Germinal center (tissue), 1 donor: Measurements from ENCODE around the gene SURF4.
"Not testable (repeated sequence)": the region's sequence is repeated elsewhere in the genome, so short reads cannot be mapped to it uniquely, and the experiment has no call there.

Experiments
- DNase-seq: peaks from one replicate; pipeline ENCODE4 v3.0.0; 2012; ENCODE audit warnings: mixed read lengths, low spot score

SURF4 gene

DNA sequence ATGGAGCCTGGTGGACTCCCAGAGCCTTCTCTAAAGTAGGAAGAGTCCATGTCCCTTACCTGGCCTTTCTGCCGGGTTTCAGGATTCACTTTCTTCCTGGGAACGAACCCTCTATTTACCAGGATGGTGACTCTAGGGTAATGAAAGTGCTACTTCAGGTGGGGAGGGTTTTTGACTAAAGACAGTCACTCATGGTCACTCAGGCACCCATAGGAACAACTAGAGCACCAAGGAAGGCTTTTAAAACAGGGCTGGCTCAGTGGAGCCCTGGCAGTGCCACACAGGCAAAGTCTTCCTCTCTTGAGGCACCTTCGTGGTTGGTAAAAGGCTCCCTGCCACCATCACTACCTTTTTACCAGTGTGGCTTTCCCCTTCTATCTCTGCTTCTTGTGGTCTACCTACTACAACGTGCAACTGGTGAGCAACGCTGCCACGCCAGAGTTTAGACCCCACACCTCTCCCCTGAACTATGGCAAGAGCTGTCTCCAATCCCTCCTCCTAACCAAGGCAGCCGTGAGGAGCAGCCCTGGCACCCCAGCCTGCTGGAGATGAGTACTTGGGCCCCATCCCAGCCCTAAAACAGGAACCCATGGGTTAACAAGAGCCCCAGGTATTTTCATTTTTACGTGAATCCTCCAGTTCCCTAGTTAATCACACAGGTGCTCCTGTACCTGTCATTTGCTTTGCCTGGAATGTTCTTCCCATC, 23.1 kb downstream of the SURF4 start:
- no peak for DNase-seq

DNA sequence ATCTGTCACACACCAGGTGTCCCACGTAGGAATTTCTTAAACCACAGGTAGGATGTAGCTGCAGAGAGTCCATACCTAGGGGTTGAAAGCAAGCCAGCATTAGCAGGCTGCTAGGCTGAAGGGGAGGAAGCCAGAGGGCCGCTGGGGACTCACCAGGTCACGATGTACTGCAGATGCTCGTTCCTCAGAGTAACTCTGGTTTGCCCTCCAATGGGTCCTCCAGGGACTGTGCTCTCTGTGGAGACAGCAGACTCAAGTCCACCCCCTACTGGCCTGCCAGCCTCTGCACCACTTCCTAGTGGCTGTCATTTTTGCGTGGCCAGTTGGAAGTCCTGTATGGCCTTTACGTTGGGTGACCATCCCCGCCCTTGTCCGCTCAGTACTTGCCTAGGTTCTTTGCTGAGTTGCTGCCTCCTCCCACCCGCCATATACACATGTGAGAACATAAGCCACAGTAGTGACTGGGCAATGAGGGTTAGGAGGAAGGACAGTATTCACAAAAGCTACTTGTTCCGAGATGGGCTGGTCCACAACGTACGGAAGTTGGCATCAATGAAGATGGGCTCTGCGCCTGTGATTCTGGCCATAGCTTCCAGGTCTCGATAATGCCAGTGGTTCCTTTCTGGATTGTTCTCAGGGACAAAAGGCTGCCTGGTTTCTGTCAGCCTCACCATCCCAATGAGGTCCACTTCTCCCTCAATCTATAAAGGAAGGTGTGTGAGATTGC, 23.8 kb downstream of the SURF4 start:
- DNase-seq: peak; percentile 42

DNA sequence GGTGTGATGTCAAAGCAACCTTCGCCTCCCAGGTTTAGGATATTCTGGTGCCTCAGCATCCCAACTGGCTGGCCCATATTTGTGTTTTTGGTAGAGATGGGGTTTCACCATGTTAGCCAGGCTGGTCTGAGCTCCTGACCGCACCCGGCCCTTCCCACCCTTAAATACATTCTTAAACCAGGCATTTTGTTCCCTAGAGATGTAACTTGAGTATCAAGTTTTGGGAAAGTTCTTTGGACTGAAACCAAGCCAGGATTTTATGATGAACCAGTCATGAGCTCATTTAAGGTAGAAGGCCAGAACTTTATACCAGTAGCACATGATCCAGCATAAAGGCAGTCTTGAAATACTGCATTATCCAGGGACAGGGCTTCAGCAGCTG, 24.3 kb downstream of the SURF4 start:
- no peak for DNase-seq

DNA sequence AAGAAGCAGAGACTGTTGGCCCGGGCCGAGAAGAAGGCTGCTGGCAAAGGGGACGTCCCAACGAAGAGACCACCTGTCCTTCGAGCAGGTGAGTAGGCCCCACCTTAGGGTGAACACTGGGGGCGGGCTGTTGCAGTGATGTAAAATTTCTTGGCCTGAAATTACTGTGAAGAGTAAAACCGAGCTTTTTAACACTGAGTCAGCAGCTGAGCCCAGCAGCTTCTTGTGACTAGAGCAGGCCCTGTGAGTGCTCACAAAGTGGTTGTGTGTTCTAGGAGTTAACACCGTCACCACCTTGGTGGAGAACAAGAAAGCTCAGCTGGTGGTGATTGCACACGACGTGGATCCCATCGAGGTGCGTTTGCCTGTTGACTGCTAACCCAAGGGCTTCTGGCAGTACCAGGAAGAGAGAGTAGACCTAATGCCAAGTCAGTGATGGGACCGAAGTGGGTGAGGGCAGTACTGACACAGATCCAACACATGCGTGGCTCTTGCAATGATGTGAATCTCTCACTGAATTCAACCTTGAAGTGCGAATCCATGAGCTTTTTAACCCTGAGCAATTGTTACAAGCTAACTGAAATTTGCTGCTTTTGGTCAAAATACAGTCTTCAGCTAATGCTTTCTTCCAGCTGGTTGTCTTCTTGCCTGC, 25.8 kb downstream of the SURF4 start:
- DNase-seq: no peak

DNA sequence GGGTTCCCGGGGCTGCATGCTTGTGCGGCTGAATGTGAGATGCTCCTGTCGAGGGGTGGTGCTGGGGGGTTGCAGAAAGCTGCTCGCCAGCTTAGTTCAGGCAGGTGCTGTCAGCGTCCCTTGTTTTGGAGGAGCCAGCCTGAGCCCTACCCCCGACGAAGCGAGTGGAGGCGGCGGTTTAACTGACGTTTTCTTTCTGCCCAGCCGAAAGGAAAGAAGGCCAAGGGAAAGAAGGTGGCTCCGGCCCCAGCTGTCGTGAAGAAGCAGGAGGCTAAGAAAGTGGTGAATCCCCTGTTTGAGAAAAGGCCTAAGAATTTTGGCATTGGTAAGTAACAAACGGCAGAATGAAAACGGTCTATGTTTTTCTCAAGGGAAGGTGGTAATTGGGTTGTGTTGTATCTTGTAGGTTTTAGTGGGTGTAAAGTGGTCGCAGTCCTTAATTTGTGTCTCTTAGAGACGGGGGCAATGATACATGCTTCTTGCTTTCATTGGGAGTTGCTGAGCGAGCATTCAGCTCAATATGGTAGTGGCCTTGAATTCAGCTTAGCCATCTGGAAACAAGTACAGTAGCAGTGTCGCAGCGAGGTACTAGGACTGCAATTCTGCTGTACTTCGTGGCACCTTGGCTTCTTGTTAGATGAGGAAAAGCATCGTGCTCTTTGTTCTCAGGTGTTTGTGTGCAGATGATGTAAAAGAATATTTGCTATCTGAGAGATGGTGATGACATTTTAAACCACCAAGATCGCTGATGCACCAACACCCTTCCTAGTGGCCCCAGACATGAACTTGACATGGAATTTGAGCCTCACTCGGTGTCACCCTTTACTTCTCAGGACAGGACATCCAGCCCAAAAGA, 26.9 kb downstream of the SURF4 start:
- DNase-seq: no peak

DNA sequence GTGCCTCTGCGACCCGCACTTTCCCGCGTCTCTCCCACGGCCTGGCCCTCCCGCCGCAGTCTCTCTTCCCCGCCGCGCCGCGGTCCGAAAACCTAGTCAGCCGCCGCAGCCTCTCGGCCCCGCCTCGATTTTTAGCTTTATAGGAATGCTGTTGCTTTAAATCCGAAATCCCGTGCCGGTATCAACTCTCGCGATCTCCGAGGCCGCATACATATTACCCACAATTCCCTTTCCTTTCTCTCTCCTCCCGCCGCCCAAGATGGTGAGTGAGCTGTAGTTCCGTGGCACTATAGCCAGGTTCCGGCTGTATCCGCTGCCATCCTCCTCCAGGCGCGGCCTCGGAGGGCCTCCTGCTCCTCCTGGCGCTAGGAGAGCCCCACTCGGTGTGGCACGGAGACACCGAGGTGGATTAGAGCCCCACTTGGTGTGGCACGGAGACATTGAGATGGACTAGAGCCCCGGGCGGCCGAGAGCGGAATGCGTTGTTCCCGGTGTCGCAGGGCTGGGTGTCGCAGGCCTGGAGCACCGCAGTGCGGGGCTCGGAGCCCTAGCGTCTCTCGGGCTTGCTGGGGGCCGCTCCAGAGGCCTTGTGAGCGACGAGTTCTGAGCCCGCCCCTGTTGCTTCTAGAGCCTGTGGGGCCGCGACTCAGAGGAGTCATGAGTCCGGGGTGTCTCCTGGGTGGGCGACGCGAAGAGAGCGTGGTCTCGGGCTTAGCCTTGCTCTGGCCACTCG, 27.7 kb downstream of the SURF4 start, which contains the start of the genes MED22 and RPL7A:
TSS of gene MED22 (minus strand) at position 147 of the 733 bp plus-strand sequence. CDS start 1,469 bp downstream, outside the sequence.
TSS of gene RPL7A (plus strand) at position 234 of the 733 bp plus-strand sequence. CDS start at position 260, 26 bp downstream.
- peak; percentile 90 for DNase-seq

DNA sequence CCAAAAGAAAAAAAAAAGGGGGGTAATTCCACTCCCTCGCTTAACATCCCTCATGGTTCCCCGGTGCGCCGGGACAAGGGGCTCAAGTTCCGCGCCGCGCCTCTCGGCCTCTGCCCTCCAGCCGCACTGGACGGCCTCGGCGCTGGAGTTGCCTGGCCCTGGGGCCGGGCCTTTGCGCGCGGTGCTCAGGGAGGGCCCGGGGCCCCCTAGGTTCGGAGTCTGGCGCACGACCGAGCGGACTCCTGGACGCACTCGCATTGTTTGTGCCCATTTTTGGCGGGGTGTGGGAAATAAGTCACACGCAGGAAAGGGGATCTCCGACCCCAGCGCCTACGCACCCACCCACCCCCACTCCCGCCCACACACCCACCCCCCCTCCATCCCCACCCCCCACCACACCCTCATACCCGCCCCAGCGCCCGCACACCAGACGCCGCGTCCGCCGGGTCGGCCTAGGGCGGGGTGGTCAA, 28.3 kb downstream of the SURF4 start:
- DNase-seq: peak; percentile 56

DNA sequence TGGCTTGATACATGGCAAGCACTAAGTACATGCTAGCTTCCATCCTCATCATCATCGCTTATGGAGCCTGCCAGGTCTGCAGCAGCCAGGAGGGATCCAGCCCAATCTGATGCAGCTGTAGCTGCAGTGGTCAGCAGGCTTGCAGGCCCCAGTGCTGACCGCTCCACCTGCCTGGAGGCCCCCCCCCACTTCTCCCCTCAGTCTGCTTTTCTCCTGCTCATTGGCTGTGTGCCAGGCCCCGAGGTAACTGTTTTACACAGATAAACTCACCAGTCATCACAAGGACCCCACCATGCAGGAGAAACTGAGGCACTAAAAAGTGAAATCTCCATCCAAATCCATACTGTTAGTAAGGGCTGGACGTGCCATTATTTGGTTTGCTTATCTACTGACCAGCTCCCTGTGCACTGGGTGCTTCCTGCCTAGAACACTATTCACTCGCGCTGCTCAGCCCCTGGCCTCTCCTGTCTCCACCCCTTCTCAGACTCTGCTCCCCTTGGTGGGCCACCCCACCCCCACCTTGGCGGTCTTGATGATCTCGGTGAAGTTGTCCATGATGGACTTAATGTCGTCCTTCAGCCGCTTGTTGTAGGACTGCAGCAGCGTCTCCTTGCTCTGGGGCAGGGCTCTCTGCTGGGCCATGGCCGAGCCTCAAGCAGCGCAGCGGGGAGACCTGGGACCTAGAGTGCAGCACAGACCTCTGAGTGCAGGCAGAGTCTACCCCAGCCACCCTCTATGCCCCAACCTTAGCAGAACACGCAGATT, 29.7 kb downstream of the SURF4 start:
- no peak for DNase-seq

DNA sequence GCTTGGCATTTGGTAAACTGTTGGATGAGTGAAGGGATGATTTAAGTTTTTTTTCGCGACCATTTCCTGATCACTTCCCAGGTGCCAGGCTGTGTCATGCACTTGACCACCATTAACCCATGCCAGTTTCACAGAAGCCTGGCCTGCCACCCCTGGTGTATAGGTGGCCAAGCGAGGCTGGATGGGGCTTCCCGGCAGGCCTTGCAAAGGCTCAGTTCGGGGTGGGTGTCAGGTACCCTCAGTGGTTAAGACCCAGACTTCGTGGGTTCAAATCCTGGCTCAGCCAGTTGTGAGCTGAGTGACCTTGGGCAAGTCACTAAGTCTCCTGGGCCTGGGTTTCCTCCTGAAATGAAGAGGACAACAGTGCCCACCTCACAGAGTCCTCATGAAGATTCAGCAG, 30.3 kb downstream of the SURF4 start:
- no peak for DNase-seq

DNA sequence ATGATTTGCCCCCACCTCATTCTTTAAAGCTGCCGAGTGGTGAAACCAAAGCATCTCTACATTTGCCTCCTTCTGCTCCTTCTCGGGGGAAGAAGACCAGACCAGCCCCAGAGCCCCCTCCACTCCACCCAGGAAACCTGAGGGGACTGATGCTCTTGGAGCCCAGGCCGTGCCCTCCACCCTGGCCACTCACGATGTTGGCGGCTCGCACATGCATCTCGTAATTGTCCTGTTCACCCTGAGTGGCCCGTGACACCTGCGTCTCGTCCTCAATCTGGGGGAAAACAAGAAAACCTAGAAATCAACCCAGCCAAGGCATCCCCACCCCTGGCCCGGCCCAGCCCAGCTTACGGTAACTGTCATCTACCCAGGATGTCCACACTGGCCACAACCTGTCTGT, 30.9 kb downstream of the SURF4 start:
- DNase-seq: no peak

DNA sequence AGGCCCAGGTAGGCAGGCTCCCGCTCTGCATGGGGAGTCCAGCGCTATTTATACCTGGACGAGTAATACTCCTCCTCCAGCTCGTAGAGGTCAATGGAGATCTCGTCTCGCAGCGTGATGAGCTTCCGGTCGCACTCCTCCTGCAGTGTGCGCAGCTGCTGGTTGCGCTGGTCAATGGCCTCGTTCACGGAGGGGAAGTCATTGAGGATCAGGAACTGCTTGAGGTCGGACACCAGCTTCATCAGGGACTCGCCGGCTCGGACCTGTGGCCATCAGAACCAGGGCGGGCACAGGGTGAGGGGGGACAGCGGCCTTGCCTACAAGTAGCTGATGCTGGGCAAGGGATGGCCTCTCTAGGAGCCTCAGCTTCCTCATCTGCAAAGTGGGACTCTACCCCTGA, 31.8 kb downstream of the SURF4 start:
- DNase-seq: no peak

DNA sequence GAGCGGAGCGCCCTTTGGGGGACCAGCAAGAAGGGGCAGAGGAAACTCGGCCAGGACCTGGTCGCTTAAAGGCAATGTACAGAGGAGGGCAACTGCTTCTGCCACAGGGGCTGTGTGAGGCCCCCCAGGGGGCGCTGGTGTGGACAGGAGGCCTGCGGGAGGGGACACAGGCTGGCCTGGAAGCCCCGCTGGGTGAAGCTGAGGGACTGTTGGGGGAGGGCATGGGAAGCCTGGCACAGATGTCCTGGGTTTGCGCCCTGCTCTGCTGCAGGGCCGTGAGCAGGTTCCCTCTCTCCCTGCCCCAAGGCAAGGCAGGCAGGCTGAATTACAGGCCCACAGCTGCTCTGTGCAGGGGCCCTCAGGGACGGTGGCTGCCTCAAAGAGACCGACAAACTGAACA, 33.3 kb downstream of the SURF4 start:
- DNase-seq: no peak

DNA sequence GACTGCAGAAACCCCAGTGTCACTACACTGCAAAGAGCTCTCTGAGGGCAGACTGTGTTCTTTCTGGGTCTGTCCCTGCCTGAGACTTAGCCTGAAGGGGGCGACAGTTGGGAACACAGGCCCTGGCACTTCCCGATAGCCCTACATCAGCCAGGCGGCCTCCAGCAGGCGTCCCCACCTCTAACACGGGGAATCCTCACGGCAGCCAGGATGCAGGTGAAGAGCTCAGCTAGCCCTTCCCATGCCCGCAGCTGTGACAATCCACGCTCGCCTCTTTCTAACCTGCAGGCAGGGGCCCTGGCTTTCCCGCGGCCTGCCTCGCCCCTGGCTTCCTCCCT, 33.8 kb downstream of the SURF4 start:
- DNase-seq: no peak

DNA sequence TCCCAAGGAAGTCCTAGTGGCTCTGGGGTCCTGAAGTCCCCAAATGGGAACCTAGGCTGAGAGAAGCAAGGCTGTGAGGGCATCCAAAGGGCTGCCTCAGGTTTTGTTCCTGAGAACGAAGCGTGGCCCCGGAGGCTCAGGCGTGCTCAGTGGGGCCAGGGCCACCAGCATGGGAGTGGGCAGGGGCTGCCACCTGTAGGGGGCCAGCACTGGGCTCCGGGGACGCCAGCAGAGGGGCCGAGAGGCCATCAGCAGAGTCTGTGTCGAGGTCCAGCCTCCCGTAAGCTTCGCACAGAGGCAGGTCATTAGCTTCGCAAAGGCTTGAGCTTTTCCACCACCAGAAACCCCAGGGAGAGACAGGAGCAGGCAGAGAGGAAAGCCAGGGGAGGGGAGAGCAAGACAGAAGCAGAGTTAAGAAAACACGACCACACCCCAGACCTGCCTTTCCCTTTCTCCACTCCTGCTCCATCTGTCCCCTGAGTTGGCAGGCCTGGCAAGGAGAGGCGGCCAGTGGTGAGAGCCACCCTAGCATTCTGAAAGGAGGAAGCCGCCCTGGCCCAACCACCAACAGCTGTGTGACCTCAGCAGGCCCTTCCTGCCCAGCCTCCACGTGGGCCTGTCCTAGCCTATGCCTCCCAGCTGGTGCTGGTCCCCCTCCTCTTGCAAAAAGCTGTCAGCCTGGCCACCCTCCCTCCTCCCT, 34.3 kb downstream of the SURF4 start:
- no peak for DNase-seq

DNA sequence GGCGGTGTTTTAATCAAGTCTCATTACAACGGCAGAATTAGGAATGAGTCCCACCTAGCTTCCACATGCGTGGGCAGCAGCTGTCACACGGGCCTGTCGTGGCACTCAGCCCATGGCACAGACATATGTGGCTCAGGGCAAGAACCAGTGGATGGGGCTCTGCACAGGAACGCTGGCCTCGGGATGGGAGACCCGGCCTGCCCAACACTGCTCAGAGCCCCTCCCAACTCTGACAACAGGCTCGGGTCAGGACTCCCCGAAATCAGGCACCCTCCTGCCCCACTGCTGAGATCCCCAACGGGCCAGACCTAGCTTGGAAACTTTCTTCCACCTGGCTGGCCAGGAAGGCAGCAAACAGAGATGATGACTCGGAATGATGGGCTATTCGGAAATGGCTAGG, 34.9 kb downstream of the SURF4 start:
- no peak for DNase-seq

DNA sequence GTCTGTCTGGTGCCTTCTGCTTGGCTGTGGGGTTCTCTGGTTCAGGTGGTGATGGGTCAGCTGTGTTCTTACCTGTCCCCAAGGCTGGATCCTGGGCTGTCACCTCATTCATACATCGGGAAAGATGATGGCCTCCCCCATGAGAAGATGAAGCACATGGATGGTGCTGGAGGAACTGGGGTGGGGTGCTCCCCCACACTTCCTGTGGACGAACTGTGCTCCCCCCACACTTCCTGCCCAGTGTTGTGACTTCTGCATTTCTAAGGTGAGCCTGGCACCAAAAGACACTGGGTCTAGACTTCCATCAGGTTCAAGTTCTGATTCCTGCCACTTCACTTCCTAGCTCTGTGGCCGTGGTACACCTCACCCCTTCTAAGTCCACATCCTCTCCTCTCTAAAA, 35.6 kb downstream of the SURF4 start:
- DNase-seq: no peak

DNA sequence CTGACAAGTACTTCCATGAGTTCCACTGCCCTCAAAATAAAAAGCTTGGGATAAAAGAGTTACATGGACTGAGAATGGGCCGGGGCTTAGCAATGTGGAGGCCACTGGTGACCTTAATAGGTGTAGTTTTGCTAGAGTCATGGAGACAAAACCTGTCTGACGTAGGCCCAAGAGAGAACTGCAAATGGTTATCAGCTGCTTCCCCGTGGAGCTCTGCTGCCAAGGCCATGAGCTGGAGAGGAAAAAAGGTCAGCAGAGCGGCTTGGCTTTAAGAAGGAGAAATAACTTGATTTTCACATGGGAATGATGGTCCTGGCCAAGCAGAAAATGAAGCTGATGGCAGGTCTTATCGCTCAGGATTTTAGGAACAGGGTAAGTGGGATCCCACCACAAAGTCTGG, 36.2 kb downstream of the SURF4 start:
- DNase-seq: no peak

DNA sequence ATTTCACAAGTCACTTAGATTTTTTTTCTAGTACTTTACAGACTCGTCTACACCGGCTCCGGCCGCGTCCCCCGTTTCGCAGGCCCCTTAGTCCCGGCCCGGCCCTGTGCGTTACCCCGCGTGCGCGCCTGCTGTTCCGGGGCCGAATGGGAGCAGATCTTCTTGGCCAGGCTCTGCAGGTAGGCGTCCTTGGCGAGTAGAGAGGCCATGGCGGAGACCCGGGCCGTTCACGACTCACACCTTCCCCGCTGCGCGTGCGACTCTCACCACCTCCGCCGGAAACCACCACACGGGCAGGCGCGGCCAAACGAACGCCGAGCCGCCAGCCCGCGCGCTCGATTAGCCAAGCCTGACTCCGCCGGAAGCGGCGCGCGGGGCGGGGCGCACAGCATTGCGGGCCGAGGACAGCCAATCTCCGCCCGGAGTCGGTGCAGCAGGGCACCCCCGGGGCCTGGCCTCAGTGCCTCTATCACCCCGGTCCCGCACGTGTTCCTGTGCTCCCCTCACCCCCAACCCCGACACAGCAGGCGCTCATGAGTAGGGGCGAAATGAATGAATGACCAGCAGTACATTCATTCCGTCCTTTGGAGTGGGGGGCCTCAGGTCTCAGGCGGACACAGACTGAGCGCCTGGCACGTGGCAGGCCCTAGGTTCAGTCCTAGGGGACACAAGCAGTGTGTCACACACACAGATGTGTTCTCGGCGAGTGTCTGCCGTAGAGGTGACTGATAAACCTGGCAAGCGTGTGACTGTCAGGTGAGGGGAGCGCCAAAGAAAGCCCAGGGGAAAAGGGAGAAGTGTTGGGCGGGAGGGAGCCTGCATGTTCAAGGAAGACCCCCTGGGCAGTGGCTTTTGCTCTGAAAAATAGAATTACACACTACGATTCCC, 39.7 kb downstream of the SURF4 start, which contains the start of gene SURF6:
TSS of gene SURF6 (minus strand) at position 265 of the 888 bp plus-strand sequence. CDS start at position 209, 56 bp downstream.
- DNase-seq: peak; percentile 89

DNA sequence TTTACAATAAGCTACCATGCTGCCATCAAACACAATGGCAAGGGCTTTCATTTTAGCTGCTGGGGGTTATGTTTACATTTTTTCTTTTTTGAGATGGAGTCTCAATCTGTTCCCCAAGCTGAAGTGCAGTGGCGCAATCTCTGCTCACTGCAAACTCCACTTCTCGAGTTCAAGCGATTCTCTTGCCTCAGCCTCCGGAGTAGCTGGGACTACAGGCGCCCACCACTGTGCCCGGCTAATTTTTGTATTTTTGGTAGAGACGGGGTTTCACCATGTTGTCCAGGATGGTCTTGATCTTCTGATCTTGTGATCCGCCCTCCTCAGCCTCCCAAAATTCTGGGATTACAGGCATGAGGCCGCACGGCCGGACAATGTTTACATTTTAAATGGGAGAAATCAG, 41.0 kb downstream of the SURF4 start:
- not testable (repeated sequence) for DNase-seq
